ENCODE results near the gene SEMA5A.

SEMA5A gene

GRCh38 chr5:9015260-9015936, 530.5 kb downstream of the SEMA5A start:
- H3K27ac Mint-ChIP-seq = no peak overlapping the region
- H3K9me3 Mint-ChIP-seq = no peaks in the 10 kb centered on the region
- no peak overlapping the region for H3K4me3 Mint-ChIP-seq
- H3K27me3 Mint-ChIP-seq (ENCODE audit: low read depth, poor library complexity) = no peaks in the 10 kb centered on the region
- H3K4me1 Mint-ChIP-seq = no peaks in the 10 kb centered on the region
- H3K36me3 Mint-ChIP-seq (ENCODE audit: low read depth) = no peaks in the 10 kb centered on the region
- no peak for TF ChIP-seq CTCF (IDR thresholded peaks at IDR 0.05)
- DNase-seq = no peak

- H3K36me3 Mint-ChIP-seq (ENCODE audit: low read depth) = no peaks in the 10 kb centered on the region
- H3K27me3 Mint-ChIP-seq (ENCODE audit: low read depth, poor library complexity) = peaks cover 6% of the 10 kb centered on the region
- no peak for TF ChIP-seq CTCF (IDR thresholded peaks at IDR 0.05)
- no peak for DNase-seq
- no peak overlapping the region for H3K27ac Mint-ChIP-seq
- peaks cover 2% of the 10 kb centered on the region for H3K9me3 Mint-ChIP-seq
- no peak overlapping the region for H3K4me3 Mint-ChIP-seq
- H3K4me1 Mint-ChIP-seq = no peaks in the 10 kb centered on the region
These were observed 532.7 kb downstream of the SEMA5A start for GRCh38 chr5:9013147-9013546.

- Mint-ChIP-seq H3K9me3 (peaks cover 13% of the 10 kb centered on the region), H3K27me3 (ENCODE audit: low read depth, poor library complexity) (peaks cover 6% of the 10 kb centered on the region), H3K4me3 (no peak overlapping the region), H3K36me3 (ENCODE audit: low read depth) (no peaks in the 10 kb centered on the region), H3K27ac (no peak overlapping the region), H3K4me1 (no peaks in the 10 kb centered on the region)
- DNase-seq = no peak
- no peak for TF ChIP-seq CTCF (IDR thresholded peaks at IDR 0.05)
These were observed 535.8 kb downstream of the SEMA5A start for GRCh38 chr5:9009931-9010651.

GRCh38 chr5:8997542-8998070, 548.3 kb downstream of the SEMA5A start:
- H3K4me1 Mint-ChIP-seq = no peaks in the 10 kb centered on the region
- H3K9me3 Mint-ChIP-seq = peaks cover 3% of the 10 kb centered on the region
- no peak overlapping the region for H3K4me3 Mint-ChIP-seq
- no peaks in the 10 kb centered on the region for H3K36me3 Mint-ChIP-seq (ENCODE audit: low read depth)
- no peak overlapping the region for H3K27ac Mint-ChIP-seq
- no peaks in the 10 kb centered on the region for H3K27me3 Mint-ChIP-seq (ENCODE audit: low read depth, poor library complexity)
- no peak for TF ChIP-seq CTCF (IDR thresholded peaks at IDR 0.05)
- no peak for DNase-seq

GRCh38 chr5:8993031-8993430, 552.8 kb downstream of the SEMA5A start:
- Mint-ChIP-seq H3K4me1 (no peaks in the 10 kb centered on the region), H3K36me3 (ENCODE audit: low read depth) (no peaks in the 10 kb centered on the region), H3K27me3 (ENCODE audit: low read depth, poor library complexity) (peaks cover 4% of the 10 kb centered on the region), H3K9me3 (peaks cover 3% of the 10 kb centered on the region), H3K4me3 (no peak overlapping the region), H3K27ac (no peak overlapping the region)
- no peak for DNase-seq
- TF ChIP-seq CTCF (IDR thresholded peaks at IDR 0.05) = peak; percentile 52

Data from nephron progenitor cell (in vitro differentiated cells).